ENCODE results near the gene ADAM22.

DNA sequence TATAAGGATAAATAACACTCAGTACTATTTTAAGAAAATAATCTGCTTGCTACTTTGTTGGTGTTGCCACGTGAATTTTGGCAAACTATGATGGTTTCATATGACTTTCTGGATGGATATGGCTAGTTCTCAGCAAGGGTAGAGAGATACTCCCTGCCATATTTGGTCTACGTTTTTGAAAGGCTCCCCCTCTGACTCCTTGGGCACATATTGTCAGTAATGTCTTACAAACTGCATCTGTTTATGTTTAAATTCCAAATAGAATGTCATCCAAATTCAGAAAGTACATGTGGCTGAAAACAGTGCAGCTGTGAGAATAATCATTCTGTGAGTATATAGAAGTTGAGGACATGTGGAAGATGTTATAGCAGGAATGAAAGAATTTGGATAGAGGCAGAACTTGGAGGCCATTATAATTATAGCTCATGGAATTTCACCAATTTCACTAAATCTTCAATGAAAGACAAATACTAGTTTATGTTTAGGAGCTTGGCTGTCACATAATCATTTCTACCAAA lies 178.0 kb downstream of the ADAM22 start:
- TF ChIP-seq, protein P1, sequence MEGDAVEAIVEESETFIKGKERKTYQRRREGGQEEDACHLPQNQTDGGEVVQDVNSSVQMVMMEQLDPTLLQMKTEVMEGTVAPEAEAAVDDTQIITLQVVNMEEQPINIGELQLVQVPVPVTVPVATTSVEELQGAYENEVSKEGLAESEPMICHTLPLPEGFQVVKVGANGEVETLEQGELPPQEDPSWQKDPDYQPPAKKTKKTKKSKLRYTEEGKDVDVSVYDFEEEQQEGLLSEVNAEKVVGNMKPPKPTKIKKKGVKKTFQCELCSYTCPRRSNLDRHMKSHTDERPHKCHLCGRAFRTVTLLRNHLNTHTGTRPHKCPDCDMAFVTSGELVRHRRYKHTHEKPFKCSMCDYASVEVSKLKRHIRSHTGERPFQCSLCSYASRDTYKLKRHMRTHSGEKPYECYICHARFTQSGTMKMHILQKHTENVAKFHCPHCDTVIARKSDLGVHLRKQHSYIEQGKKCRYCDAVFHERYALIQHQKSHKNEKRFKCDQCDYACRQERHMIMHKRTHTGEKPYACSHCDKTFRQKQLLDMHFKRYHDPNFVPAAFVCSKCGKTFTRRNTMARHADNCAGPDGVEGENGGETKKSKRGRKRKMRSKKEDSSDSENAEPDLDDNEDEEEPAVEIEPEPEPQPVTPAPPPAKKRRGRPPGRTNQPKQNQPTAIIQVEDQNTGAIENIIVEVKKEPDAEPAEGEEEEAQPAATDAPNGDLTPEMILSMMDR (IDR thresholded peaks at IDR 0.05): no peak
- TF ChIP-seq EZH2 (IDR thresholded peaks at IDR 0.05; ENCODE audit: borderline replicate concordance, insufficient read depth, low read depth, low read length, poor library complexity, severe bottlenecking): no peak
